Heart left ventricle (tissue), 13 donors: ENCODE data around the gene MYO7B.

ENCODE experiments used
- POLR2A ChIP-seq, 2 donors: fragments of 450-650 bp; IDR thresholded peaks; one replicate each; pipeline ENCODE4 v1.6.1; 2017; ENCODE audit warnings: antibody characterized with exemption in 2 of 2, mild to moderate bottlenecking in 2 of 2, moderate library complexity in 2 of 2
- TF ChIP-seq, protein P1 (sequence below), 12 donors: fragments of 200-600 bp; sonication (generic) in 4 of 12; IDR thresholded peaks; one replicate each; pipeline versions ENCODE4 v1.5.0 to v1.8.0; 2018 to 2022; ENCODE audit warnings: antibody characterized with exemption in 12 of 12, mild to moderate bottlenecking in 5 of 12
- donor health status: ischemic (EF 13 %, LVEDD 7.1; RV severe dilation, severe dysfunction).
- donor health status: DM: no; HTN: yes; CAD: no.
- donor health status: DM: no; HTN: no; CAD: no.
- donor health status: ischemic (EF 25% LVEDD 6.9; RV normal size, moderate dysfunction).
- donor health status: ischemic (EF 25% LVEDD 5.7; RV mildly dilated, moderate dysfunction).
- donor health status: ischemic (EF 35%, LVEDD 5.7; RV mildly dilated, moderate dysfunction).
- donor health status: nonischemic (EF 11% LVEDD 7.7; RV severe dilation, severe dysfunction).
- donor health status: DM: yes; HTN: yes; CAD: no.
- donor health status: PGD.
- donor health status: ischemic (EF 29% LVEDD 5.4; RV normal size, mild dysfunction).
- donor health status: nonischemic (EF 23%, LVEDD 6.1; RV moderate dilation, normal function).

DNA sequence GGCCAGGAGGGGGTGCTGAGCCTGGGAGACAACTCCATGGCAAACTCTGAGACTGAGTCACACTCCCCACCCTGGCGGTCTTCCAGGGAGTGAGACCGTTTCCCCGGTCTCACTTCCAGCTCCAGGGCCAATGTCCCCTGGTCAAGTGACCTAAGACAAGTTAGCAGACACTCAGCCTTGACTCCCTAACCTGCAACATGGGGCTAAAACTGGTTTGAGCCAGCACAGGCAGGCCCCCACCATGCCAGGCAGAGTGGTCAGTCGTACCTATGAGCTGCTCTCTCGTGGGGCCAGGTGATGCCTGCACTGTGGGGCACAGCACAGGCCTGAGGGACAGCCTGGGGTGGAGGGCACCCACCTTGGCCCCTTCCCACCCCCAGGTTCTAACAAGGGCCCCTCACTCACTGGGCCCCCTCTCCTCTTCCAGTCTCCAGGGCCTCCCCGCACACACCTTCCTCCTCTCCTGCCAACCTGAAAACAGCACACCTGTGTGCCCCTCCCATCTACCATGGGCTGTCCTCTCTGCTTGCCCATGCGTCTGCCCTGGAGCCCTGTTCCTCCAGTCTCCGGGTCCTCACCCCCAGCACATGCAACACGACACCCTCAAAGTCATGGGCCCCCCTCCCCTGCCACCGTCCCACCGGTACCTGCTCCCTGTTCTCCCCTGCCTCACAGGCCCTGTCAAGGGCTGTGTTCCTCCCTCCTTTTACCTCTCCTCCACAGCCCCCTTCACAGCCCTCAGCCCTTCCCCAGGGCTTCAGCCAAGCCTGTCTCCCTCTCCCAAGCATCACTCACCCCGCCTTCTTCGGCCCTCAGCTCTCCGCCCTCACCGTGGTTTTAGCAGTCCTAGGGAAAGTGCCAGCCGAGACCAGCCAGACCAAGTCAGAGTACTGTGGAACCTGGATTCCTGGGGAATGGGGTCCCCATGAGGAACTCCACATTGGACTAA is 112.0 kb downstream of the MYO7B start:
- no peak for TF ChIP-seq POLR2A (IDR thresholded peaks at IDR 0.05)
- TF ChIP-seq, protein P1, sequence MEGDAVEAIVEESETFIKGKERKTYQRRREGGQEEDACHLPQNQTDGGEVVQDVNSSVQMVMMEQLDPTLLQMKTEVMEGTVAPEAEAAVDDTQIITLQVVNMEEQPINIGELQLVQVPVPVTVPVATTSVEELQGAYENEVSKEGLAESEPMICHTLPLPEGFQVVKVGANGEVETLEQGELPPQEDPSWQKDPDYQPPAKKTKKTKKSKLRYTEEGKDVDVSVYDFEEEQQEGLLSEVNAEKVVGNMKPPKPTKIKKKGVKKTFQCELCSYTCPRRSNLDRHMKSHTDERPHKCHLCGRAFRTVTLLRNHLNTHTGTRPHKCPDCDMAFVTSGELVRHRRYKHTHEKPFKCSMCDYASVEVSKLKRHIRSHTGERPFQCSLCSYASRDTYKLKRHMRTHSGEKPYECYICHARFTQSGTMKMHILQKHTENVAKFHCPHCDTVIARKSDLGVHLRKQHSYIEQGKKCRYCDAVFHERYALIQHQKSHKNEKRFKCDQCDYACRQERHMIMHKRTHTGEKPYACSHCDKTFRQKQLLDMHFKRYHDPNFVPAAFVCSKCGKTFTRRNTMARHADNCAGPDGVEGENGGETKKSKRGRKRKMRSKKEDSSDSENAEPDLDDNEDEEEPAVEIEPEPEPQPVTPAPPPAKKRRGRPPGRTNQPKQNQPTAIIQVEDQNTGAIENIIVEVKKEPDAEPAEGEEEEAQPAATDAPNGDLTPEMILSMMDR (IDR thresholded peaks at IDR 0.05): no peak
